ENCODE results near the gene UST.
"Not testable (repeated sequence)": the region's sequence is repeated elsewhere in the genome, so short reads cannot be mapped to it uniquely, and the experiment has no call there.

The UST gene

DNA sequence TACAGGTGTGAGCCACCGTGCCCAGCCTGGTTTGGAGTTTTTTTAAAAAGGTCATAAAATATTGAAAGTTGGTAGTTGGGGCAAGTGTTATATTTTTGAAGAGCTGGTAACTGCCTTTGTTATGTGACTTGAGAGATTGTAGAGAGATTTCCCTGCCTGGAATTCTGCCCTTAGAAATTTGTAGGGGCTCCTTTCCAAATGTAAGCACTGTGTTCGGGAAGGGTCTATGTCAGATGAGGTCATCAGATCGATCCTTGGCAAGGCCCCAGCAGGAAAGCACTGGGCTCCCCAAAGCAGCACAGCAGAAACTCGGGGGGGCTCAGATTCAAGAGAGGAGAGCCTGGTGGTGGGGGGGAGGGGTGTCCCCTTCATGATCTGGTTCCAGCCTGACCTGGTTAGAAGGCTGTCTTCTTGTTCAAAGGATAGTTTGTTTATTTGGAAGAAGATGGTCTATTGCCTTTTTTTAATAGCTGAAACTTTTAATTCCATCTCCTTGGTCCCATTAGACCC lies 220.2 kb downstream of the UST start:
- FAIRE-seq (no peak), DNase-seq (ENCODE audit: insufficient read length, low spot score) (no peak)

- DNase-seq (ENCODE audit: insufficient read length, low spot score) (no peak), FAIRE-seq (no peak)
Observed at GRCh38 chr6:148967541-148967956, 220.7 kb downstream of the UST start.

GRCh38 chr6:148968771-148969602 lies 222.2 kb downstream of the UST start:
- DNase-seq (ENCODE audit: insufficient read length, low spot score) (no peak), FAIRE-seq (no peak)

DNA sequence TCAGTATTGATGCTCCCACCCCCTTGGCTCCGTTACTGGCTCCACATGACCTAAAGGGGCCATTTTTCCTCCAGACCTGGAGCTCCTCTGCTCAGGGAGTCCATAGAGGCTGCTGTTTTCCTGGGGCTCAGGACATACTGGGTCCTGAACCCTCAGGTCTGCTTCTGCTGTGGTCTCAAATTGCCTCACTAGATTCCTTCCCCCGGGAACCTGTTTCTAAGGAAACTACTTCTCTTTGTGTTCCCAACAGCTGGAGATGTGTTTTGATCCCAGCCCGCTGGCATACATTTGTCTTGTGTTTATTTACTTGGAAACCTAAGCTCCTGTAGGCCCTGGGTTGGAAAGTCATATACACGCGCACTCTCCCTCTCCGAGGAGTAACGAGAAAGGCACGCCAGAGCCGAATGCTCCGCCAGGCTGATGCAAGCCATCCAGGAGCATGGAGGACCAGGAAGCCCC lies 222.8 kb downstream of the UST start:
- no peak for FAIRE-seq
- DNase-seq (ENCODE audit: insufficient read length, low spot score) = no peak

DNA sequence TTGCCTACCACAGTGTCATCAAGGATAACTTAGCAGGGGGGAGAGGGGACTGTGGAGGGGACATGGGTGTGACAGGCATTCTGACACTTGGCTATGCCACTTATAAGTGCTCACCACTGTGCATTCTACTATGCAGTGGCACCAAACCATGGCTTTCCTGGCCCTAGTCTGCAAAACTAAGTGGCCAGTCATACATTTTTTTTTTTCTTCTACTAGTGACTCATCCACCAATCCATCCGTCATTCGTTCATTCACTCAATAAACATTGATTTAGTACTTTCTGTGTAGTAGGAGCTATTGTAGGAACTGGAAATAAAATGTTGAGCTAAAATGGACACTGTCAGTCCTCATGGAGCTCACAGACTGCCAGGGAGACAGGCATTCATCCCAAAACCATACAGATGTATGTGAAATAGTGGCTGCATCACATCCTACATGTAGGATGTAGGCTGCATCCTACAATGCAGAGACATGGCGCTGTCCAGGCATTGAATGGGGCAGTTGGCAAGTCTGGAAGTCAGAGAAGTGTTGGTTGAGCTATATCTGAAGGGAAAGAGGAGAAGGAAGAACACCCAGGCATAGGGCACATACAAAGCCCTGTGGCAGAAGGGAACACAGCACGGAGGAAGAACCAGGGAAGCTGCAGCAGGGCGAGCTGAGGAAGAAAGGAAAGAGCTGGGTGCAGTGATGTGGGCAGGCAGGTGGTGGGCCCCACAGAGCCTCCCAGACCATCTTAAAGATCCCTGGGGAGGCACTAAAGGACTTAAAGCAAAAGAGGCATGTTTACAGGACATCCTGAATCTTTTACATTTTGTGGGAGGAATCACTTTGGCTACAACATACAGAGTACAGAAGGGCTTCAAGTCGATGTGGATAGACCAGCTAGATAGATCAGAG lies 224.4 kb downstream of the UST start:
- DNase-seq (ENCODE audit: insufficient read length, low spot score) = no peak
- FAIRE-seq = no peak

GRCh38 chr6:148972481-148972880 lies 225.7 kb downstream of the UST start:
- DNase-seq (ENCODE audit: insufficient read length, low spot score) (no peak), FAIRE-seq (no peak)

DNA sequence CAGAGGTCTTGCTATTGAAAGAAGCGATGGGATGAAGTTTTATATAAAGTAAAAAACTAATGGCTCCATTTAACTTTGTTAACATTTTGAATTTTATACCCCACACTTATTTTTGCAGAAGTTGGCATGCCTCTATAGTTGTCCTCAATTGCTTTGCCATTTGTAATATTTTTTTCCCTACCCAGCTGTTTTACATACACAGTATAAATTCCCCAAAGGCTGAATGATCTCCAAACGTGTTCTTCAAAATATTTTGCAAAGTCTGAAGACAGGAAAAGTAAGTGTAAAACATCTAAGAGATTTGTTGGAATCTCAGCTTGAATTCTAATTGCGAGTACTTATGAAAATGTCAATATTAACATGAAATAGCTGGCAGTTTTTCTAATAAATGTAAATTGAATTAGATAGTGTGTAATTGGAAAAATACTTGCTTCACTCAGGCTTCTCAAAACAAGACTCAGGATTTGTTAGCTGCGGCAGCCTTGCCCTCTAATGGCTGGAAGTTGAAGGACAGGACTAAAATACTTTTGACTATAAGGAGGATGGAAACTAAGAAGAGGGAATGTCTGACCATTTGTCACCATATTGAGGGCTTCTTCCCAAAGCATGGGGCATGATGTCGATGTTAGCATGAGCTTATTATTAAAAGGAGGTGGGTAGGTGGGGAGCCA lies 226.8 kb downstream of the UST start:
- FAIRE-seq = no peak
- DNase-seq (ENCODE audit: insufficient read length, low spot score) = no peak

GRCh38 chr6:148974351-148974750 lies 227.5 kb downstream of the UST start:
- DNase-seq (ENCODE audit: insufficient read length, low spot score) (no peak), FAIRE-seq (no peak)

DNA sequence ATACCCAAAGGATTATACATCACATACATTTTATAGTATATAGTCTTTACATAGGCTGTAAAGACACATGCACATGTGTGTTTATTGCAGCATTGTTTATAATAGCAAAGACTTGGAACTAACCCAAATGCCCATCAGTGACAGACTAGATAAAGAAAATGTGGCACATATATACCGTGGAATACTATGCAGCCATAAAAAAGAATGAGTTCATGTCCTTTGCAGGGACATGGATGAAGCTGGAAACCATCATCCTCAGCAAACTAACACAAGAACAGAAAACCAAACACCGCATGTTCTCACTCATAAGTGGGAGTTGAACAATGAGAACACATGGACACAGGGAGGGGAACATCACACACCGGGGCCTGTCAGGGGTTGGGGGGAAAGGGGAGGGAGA lies 231.5 kb downstream of the UST start:
- DNase-seq (ENCODE audit: insufficient read length, low spot score); FAIRE-seq: not testable (repeated sequence)

- no peak for DNase-seq (ENCODE audit: insufficient read length, low spot score)
- FAIRE-seq = no peak
Observed at GRCh38 chr6:148979014-148979901, 232.4 kb downstream of the UST start.

DNA sequence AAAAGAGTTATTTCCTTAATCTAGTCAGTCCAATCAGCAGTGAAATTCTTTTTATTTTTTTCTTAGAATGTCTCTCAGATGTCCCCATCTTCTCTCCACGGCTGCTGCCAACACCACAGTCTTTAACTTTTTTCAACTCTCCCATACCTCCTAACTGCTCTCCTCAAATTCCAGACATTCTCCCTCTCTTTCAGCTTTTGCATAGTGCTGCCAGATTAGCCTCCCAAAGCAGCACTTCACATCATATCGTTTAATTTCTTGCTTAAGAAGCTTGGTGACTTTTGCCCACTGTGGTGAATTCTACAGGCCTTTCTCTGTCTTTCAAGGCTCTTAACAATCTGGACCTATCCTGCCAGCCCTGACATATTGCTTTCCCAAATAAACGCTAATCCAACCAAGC lies 233.4 kb downstream of the UST start:
- no peak for DNase-seq (ENCODE audit: insufficient read length, low spot score)
- FAIRE-seq = no peak

- FAIRE-seq (no peak), DNase-seq (ENCODE audit: insufficient read length, low spot score) (no peak)
Observed at GRCh38 chr6:148981515-148981914, 234.7 kb downstream of the UST start.

GRCh38 chr6:148983101-148983761 lies 236.4 kb downstream of the UST start:
- FAIRE-seq = no peak
- DNase-seq (ENCODE audit: insufficient read length, low spot score) = no peak

DNA sequence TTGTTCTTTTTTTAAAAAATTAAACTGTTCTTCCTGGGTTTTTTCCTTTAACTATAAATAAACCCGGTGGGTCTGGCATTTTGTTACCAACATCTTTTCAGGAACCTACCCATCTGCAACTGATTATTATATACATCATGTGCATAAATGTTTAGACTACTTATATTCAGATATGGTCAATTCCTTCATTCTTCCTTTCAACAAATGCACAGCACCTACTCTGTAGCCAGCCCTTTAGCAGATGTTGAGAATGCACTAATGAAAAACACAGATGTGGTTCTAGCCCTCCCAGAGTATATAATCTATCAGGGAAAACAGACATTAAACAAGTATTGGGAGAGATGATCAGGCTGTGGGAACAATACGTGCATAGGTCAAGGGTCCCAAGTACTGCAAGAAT lies 237.1 kb downstream of the UST start:
- FAIRE-seq (no peak), DNase-seq (ENCODE audit: insufficient read length, low spot score) (no peak)

DNA sequence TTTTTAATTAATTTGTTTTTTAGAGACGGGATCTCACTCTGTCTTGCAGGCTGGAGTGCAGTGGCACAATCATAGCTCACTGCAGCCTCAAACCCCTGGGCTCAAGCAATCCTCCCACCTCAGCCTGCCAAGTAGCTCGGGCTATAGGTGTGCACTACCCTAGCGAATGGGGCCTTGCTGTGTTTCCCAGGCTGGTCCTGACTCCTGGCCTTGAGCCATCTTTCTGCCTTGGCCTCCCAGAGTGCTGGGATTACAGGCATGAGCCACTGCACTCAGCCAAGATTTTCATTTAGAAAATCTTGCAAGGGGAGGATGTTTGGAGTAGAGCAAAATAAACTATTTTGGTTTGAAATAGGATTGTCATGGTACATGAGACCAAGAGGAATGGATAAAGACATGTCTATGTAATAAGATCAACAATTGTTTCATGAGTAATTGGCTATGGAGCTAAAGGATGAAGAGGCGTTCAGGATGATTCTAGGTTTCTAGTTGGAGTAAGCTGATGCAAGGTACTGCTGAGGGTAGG lies 237.8 kb downstream of the UST start:
- DNase-seq (ENCODE audit: insufficient read length, low spot score) (no peak), FAIRE-seq (no peak)

GRCh38 chr6:148985499-148985898 lies 238.7 kb downstream of the UST start:
- no peak for DNase-seq (ENCODE audit: insufficient read length, low spot score)
- no peak for FAIRE-seq

DNA sequence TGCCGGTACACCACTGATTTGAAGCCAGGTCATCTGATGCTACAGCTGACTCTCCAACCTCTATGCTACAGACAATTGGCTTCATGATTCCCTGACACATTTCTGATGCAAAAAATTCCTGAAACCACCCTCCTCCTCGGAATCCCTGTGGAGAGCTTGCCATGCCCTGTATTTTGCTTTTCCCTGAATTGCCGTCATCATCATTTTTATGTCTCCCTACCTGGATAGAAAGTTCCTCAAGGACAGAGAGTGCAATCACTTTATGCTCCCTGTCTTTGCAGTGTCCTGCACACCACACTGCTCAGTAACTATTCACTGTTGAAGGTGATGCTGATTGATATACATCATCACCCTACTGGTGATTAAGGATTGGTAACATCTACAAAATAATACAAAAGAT lies 239.8 kb downstream of the UST start:
- no peak for FAIRE-seq
- DNase-seq (ENCODE audit: insufficient read length, low spot score) = no peak

DNA sequence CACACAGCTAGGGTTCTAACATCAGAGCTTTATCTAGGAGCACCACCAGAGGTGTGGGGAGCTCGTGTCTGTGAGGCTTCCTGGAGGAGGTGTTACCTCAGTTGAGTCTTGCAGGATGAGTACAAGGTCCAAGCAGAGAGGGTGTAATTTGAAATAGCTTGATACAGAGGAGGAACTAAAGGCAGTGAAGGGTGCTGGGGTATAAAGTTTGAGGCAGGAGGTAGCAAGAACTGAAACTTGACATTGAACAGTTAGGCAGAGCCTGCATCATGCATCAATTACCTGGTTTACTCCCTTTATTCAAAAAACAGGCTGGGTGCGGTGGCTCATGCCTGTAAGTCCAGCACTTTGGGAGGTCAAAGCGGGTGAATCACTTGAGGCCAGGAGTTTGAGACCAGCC lies 241.2 kb downstream of the UST start:
- no peak for FAIRE-seq

DNA sequence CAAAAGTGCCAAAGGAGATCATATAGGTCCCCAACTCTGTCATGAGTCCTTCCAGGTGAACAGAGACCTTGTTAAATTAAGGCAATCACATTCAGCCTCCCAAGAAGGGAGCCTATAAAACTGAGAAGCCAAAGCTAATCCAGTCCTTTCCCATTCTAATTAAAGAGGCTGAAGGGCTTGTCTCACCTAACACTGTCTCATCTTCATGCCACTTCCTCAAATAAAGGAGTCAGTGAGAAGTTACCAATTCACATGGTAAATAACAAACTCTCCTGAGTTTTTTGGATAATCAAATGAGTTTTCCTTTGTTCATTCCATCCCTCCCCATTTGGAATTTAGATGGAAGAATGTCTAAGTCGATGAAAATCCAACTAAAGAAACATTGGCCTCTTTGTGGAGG lies 242.8 kb downstream of the UST start:
- FAIRE-seq (no peak), DNase-seq (ENCODE audit: insufficient read length, low spot score) (no peak)

More for the DNA sequence above, 241.2 kb downstream of the UST start:
- DNase-seq (ENCODE audit: insufficient read length, low spot score) = no peak
